DOHH2 (cell line): Measurements from ENCODE around the gene UBTD2.

Experiments used
- H3F3A ChIP-seq: fragments of 200-600 bp; sonication (generic), shearing (Covaris generic); 2 replicates; pipeline ENCODE4 v1.6.0; 2016; ENCODE audit warnings: antibody characterized with exemption, mild to moderate bottlenecking; ENCODE audit not compliant: control insufficient read depth, insufficient read depth
- H3K27ac ChIP-seq: fragments of 200-600 bp; sonication (generic); 2 replicates; pipeline ENCODE4 v1.5.1; 2014; ENCODE audit warnings: low read depth, mild to moderate bottlenecking, low read length, moderate library complexity
- H3K27me3 ChIP-seq: fragments of 200-600 bp; sonication (generic); 2 replicates; pipeline ENCODE4 v1.6.1; 2014; ENCODE audit warnings: mild to moderate bottlenecking, low read length, mixed read lengths; ENCODE audit not compliant: control insufficient read depth
- H3K36me3 ChIP-seq: fragments of 200-600 bp; sonication (generic); 2 replicates; pipeline ENCODE4 v1.6.1; 2014; ENCODE audit warnings: mild to moderate bottlenecking, low read length, moderate library complexity, mixed read lengths; ENCODE audit not compliant: control insufficient read depth
- H3K4me1 ChIP-seq: fragments of 200-600 bp; sonication (generic); 2 replicates; pipeline ENCODE4 v1.6.1; 2014; ENCODE audit warnings: mild to moderate bottlenecking, low read length, mixed read lengths; ENCODE audit not compliant: control insufficient read depth
- H3K4me2 ChIP-seq: fragments of 200-600 bp; sonication (generic); 2 replicates; pipeline ENCODE4 v1.6.0; 2014; ENCODE audit warnings: mild to moderate bottlenecking, low read length, moderate library complexity
- H3K4me3 ChIP-seq: fragments of 200-600 bp; sonication (generic); 2 replicates; pipeline ENCODE4 v1.5.1; 2014; ENCODE audit warnings: mild to moderate bottlenecking, low read length, mixed read lengths
- H3K79me2 ChIP-seq: fragments of 200-600 bp; sonication (generic); 2 replicates; pipeline ENCODE4 v1.6.1; 2014; ENCODE audit warnings: mild to moderate bottlenecking, low read length, mixed read lengths; ENCODE audit not compliant: control insufficient read depth
- H3K9me2 ChIP-seq: fragments of 200-600 bp; sonication (generic); replicated peaks from 2 replicates; pipeline ENCODE4 v1.6.1; 2014; ENCODE audit warnings: mild to moderate bottlenecking, low read length, mixed read lengths; ENCODE audit not compliant: control insufficient read depth
- H3K9me3 ChIP-seq: fragments of 200-600 bp; sonication (generic); 2 replicates; pipeline ENCODE4 v1.6.1; 2014; ENCODE audit warnings: antibody characterized with exemption, low read length, mixed read lengths; ENCODE audit not compliant: control insufficient read depth, insufficient read depth
- H4K20me1 ChIP-seq: fragments of 200-600 bp; sonication (generic); 2 replicates; pipeline ENCODE4 v1.6.0; 2014; ENCODE audit warnings: low read depth, mild to moderate bottlenecking, antibody characterized with exemption, low read length, moderate library complexity; ENCODE audit not compliant: control insufficient read depth, insufficient read depth
- EZH2phosphoT487 ChIP-seq: fragments of 200-600 bp; sonication (generic); IDR thresholded peaks from 2 replicates; pipeline ENCODE4 v1.6.1; 2017; ENCODE audit warnings: borderline replicate concordance, mild to moderate bottlenecking, antibody characterized with exemption, low read length, moderate library complexity, mixed read lengths
- TF ChIP-seq, protein P1 (sequence below): fragments of 200-600 bp; sonication (generic); IDR thresholded peaks from one replicate; pipeline ENCODE4 v1.5.1; 2014; ENCODE audit warnings: antibody characterized with exemption, mild to moderate bottlenecking, low read depth, low read length; ENCODE audit not compliant: poor library complexity, severe bottlenecking

Gene UBTD2

DNA sequence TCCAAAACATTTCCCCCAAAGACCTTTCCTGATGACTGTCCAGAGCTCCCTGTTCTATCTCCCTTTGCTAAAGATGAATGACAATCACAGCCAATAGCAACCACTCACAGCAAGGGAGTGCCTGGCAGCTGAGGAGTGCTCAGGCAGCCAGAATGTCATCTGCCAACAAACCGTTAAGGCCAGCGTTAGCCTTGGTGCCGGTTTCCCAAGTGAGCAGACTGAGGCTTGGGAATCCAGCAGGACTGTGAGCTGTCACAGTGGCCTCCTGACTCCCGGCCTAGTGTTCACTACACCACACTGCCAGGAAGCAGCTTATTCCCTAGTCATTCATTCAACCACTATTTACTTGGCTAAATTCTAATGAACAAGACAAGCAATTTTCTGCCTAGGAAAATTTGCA lies 120.2 kb downstream of the UBTD2 start:
- no peak overlapping the region for H3K4me3 ChIP-seq

GRCh38 chr5:172162987-172163343 lies 120.6 kb downstream of the UBTD2 start:
- no peaks in the 10 kb centered on the region for H3K9me2 ChIP-seq
- no peaks in the 10 kb centered on the region for H3K9me3 ChIP-seq
- H3K4me2 ChIP-seq, result no peak overlapping the region
- peaks cover 26% of the 10 kb centered on the region for H3K79me2 ChIP-seq
- no peak for TF ChIP-seq EZH2phosphoT487
- TF ChIP-seq, protein P1, sequence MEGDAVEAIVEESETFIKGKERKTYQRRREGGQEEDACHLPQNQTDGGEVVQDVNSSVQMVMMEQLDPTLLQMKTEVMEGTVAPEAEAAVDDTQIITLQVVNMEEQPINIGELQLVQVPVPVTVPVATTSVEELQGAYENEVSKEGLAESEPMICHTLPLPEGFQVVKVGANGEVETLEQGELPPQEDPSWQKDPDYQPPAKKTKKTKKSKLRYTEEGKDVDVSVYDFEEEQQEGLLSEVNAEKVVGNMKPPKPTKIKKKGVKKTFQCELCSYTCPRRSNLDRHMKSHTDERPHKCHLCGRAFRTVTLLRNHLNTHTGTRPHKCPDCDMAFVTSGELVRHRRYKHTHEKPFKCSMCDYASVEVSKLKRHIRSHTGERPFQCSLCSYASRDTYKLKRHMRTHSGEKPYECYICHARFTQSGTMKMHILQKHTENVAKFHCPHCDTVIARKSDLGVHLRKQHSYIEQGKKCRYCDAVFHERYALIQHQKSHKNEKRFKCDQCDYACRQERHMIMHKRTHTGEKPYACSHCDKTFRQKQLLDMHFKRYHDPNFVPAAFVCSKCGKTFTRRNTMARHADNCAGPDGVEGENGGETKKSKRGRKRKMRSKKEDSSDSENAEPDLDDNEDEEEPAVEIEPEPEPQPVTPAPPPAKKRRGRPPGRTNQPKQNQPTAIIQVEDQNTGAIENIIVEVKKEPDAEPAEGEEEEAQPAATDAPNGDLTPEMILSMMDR, result no peak
- peaks cover 23% of the 10 kb centered on the region for H3K4me1 ChIP-seq
- no peaks in the 10 kb centered on the region for H3F3A ChIP-seq
- H3K27me3 ChIP-seq, result no peaks in the 10 kb centered on the region
- no peak overlapping the region for H3K27ac ChIP-seq
- H3K36me3 ChIP-seq, result no peaks in the 10 kb centered on the region
- H3K4me3 ChIP-seq, result no peak overlapping the region
- H4K20me1 ChIP-seq, result no peaks in the 10 kb centered on the region; the same call in 1 of the 2 replicates

More for the DNA sequence above, 120.2 kb downstream of the UBTD2 start:
- Histone ChIP-seq H3K79me2 (peaks cover 26% of the 10 kb centered on the region), H3K9me3 (no peaks in the 10 kb centered on the region), H3K9me2 (no peaks in the 10 kb centered on the region), H4K20me1 (no peaks in the 10 kb centered on the region; the same call in 1 of the 2 replicates), H3F3A (no peaks in the 10 kb centered on the region), H3K36me3 (no peaks in the 10 kb centered on the region), H3K4me1 (peaks cover 23% of the 10 kb centered on the region), H3K27ac (no peak overlapping the region), H3K27me3 (no peaks in the 10 kb centered on the region), H3K4me2 (no peak overlapping the region)
- no peak for TF ChIP-seq EZH2phosphoT487
- TF ChIP-seq, protein P1, result no peak

GRCh38 chr5:172162323-172162986 lies 121.1 kb downstream of the UBTD2 start:
- Histone ChIP-seq H3K36me3 (no peaks in the 10 kb centered on the region), H3K27ac (no peak overlapping the region), H3K9me3 (no peaks in the 10 kb centered on the region)

More at GRCh38 chr5:172162323-172162986, 121.1 kb downstream of the UBTD2 start:
- peaks cover 26% of the 10 kb centered on the region for H3K79me2 ChIP-seq
- no peaks in the 10 kb centered on the region; the same call in 1 of the 2 replicates for H4K20me1 ChIP-seq
- no peaks in the 10 kb centered on the region for H3K9me2 ChIP-seq
- H3K4me2 ChIP-seq, result no peak overlapping the region
- no peaks in the 10 kb centered on the region for H3K27me3 ChIP-seq
- TF ChIP-seq EZH2phosphoT487, result no peak
- TF ChIP-seq, protein P1, result no peak
- no peaks in the 10 kb centered on the region for H3F3A ChIP-seq
- H3K4me1 ChIP-seq, result peaks cover 23% of the 10 kb centered on the region
- H3K4me3 ChIP-seq, result no peak overlapping the region
